Measurements from ENCODE around the gene MINDY4B.

Gene MINDY4B

DNA sequence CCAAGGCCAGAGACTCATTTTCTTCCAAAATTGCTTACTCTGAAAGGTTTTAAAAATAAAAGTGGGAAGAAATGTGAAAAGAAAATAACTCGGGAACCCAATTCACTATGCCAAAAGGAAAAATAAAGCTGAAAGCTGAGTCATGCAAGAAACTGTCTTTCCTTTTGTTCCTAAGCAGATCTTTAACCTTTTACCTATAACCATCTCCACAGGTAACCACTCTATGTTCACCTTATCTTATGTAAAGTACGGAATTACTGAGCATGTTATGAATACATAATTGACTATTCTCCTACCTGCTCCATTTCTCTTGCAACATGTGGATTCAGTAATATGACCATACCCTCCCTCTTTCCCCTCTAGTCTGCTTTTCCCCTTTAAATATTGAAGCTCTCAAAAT, 62.0 kb downstream of the MINDY4B start:
- DNase-seq = no peak

DNA sequence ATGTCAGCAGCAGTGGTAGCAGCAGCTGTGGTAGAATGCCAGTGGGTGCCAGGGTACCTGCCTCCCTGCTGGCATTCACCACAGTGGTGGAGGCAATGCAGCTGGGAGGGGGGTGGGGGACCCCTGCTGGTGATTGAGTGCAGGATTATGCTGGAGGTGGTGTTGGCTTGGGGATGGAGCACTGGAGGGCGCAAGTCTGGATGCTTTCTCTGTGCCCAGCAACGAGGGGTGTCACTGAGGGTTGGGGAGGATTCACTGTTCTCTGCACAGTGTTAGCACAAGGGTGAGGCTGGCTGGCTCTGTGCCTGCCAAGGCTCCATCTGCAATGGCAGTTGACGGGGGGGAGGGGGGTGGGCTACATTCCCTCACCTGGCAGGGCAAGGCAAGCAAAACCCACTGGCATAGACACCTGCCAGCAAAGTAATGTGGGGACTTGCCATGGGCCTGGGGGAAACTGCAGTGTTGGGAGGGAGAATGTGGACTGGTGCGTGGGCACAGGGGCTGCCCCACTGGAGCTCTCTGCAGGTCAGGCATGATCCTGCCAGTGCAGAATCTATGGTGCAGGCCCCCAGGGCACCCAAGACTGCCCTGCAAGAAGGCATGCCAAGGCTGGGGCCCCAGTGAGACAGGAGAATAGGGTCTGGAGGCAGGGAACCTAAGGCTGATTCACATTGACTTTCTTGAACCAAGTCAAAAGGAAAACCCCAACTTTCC, 64.3 kb downstream of the MINDY4B start:
- DNase-seq = no peak

DNA sequence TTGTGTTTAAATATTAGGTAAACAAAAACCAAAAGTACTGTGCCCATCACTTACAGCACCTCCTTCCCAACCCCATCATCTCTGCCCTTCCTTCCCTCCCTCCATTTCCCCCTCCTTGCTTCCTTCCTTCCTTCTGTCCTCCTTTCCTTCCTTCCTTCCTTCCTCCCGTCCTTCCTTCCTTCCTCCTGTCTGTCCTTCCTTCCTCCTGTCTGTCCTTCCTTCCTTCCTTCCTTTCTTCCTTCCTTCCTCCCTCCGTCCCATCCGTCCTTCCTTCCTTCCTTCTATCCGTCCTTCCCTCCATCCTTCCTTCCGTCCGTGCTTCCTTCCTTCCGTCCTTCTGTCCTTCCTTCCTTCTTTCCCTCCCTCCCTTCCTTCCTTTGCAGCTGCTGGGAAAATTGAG, 74.5 kb downstream of the MINDY4B start:
- DNase-seq = no peak

DNA sequence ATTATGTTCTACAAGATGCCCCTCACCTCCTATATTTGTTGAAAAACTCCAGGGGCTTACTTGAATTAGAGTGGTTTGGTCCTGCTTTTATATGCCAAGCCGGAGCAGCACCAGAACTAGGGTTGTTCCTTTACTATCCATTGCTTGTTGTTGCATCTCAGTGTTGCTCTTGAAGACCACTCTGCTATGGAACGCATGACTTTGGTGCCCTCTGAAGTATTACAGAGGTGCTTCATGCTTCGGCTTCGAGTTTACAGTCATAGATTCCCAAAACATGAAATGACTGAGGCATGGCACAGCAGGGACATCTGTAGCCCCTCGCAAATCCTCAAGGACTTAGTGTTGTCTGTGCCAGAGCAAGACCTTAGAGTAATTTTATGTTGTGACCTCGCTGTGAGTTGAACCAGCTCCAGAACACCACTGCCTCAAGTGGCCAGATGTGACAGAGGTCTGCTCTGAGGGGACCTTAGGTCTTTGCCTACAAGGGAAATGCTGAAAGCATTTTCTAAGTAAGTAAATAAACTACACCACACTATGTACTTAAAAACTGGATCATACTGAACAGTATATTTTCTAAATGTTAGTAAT, 75.1 kb downstream of the MINDY4B start:
- no peak for DNase-seq

DNA sequence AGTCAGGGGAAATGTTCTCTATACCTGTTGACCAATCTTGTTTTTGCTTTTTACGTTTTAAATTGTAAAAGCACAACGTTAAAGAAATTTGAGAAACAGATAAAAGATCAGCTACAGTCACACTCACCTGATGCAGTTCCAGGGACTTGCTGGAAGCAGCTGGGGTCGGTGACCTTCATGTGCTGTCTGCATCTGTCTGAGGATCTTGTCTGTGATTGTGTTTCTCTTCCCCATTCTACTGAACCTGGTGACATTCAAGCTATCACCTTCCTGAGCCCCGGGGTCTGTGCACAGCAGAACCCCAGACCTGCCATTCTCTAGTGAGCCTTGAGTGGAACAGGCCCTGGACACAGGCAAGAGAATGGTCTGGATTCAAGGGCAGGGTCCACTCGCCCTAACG, 75.8 kb downstream of the MINDY4B start:
- DNase-seq = no peak

DNA sequence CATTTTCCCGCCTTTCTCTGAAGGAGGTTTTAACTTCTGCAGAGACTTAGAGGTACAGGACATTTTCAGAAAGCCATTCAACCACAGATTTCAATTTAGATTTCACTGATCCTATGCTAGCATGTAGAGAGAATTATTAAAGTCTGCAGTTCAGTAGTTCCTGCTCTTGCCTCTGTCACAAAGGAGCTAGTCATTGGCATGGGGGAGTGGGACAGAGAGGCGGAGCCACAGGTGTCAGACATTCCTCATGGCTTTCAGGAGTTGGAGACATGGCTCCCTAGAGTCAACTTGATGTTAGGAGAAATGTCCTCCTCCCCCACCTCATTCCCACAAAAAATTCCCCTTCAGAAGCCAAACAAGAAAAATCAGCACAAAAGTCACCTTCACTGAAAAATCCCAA, 76.2 kb downstream of the MINDY4B start:
- no peak for DNase-seq

DNA sequence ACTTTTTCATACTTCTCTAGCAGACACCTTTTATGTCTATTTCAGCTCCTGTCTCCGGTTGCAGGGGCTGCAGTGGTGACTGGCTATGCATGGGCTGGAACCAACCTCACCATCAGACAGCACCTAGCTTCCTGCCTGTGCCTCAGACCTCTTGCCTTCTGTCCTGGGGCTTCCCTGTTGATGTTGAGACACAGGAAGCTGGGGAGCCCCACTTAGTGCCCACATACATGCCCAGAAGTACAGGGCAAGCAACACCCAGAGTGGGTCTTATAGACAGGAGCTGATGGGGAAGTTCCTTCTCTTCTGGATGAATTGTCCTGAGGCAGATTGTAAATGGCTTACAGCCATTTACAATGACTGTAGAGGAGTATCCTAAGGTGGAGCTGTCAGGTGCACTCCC, 77.0 kb downstream of the MINDY4B start:
- no peak for DNase-seq

DNA sequence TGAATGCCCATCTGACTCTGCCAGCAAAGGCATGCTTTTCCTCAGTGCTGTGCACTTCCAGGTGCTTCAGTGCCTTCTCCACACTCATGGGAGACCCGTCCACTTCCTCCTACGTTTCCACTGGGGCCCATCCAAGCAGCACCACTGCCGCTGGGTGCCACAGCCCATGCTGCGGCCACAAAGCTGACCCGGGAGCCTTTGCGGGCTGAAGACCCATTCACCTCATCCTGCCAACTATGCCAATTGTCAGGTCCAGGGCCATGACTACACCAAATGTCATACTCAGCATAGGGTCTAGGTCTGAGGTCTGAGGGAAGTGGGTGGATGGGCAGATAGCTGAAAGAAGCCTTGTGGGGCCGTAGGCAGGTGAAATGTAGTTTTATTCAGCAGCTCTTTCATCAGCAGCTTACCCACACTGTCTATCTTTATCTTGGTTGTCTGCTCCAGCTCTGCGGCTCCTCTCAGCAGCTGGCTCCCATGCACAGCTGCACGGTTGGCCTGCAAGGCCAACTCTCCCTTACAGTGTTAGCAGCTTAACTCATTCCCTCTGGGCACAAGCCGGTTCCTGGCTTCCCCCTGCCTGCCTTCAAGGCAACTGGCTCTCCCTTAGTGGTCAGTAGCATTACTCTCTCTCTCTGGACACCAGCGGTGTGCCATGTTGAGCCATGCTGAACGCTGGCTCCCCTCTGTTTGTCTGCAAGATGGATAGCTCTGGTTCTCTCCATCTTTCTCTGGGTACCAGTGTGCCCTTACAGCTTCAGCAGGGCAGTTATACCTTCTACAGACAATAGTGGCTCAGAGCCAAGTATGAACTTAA, 78.6 kb downstream of the MINDY4B start:
- DNase-seq = no peak

DNA sequence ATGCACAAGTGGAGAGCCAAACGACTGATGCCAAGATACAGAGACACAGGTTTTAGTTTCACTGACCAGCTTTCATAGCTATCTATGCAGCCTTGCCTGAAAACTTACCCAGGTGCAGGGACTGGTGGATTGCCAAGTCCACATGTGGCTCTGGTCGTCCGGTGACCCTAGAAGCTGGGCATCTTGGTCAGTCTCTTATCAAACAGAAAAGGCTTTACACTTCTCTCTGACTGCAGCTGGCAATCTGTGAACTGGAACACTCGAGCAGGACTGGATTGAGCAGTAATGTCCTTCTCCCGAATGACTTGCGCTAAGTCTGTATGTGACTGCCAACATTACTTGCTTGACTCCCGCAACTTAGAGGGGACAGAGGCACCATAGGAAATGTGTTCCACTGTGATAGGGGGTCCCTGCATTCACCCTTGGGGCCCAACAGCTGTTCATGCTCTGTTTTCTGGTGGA, 79.3 kb downstream of the MINDY4B start:
- no peak for DNase-seq

DNA sequence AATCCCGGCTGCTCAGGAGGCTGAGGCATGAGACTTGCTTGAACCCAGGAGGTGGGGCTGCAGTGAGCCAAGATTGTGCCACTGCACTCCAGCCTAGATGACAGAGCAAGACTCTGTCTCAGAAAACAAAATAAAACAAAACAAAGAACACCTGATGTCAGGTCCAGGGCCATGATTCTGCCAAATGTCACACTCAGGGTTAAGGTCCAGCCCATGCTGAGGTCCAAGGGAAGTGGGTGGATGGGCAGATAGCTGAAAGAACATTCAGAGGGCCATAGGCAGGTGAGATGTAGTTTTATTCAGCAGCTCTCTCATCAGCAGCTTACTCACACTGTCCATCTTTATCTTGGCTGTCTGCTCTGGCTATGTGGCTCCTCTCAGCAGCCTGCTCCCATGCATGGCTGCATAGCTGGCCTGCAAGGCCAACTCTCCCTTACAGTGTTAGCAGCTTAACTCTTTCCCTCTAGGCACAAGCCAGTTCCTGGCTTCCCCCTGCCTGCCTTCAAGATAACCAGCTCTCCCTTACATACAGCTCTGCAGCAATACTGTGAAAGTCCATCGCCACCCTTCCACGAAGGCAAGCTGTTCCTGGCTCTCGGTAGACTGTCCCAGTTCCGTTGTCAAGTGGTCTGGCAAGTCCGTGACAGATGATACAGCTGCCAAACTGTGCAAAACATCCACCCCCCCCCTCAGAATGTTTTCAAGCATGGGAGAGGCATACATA, 79.9 kb downstream of the MINDY4B start:
- no peak for DNase-seq

DNA sequence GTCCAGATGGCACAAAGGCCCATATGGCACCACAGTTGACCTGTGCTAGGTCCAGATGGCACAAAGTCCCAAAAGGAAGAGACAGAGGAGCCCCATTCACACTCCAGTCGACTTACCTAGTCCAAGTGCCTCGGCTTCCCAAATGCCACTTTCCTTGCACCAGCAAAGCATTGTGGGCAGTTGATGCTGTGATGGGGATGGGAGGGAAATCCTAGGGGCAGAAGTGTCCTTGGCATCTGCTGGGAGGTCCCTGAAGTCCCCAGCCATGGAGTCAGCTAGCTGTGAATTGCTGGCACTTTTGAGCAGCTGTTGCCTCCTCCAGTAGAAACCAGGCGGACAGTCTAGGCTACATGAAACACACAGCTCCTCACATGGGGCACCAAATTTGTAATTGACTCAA, 82.0 kb downstream of the MINDY4B start:
- DNase-seq = no peak

DNA sequence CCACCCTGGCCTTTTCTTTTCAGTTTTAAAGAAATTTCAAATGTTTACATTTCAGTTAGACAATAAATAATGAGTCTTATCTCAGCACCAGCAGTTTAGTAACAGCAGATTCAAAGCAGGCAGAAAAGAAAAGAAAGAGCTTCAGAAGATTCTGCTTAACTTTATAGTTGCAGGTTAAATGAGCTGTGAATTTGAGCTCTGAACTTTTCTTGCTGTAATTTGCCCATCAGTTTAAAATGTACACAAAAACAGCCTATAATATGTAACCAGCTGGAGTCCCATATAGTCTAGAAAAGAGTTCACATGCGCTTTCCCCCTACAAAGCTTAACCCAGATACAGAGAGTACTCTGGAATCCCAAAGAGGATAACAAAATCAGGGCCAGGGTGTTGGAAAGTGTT, 82.6 kb downstream of the MINDY4B start:
- no peak for DNase-seq

All from T-helper 9 cell (primary cell).